GM13976 (cell line): ENCODE data around the gene AGBL1.

Source experiments
- DNase-seq: peaks from one replicate; pipeline ENCODE4 v3.0.0; 2012; ENCODE audit warnings: low spot score
- CTCF ChIP-seq: IDR thresholded peaks from 2 replicates; pipeline ENCODE4 v1.5.1; 2012; ENCODE audit warnings: borderline replicate concordance, mild to moderate bottlenecking; ENCODE audit not compliant: insufficient read depth; ENCODE audit errors: extremely low read depth, missing control alignments, control extremely low read depth
- in situ Hi-C: fragments of 300-500 bp; cut with MboI; formaldehyde crosslinking; loops from one replicate; pipeline ENCODE4 v1.12.0; 2022; ENCODE audit warnings: low sequenced_read_pairs, mixed read lengths, inconsistent platforms; ENCODE audit not compliant: unreplicated experiment

The AGBL1 gene

GRCh38 chr15:86042226-86042625 lies 37.4 kb upstream of the AGBL1 start:
- in situ Hi-C loops, result no loop called here
- TF ChIP-seq CTCF, result no peak
- no peak for DNase-seq

- no peak for DNase-seq
- no peak for TF ChIP-seq CTCF
- in situ Hi-C loops, result no loop called here
Measured at GRCh38 chr15:86044981-86045380, 34.7 kb upstream of the AGBL1 start.

GRCh38 chr15:86054338-86054737 lies 25.3 kb upstream of the AGBL1 start:
- in situ Hi-C loops, result no loop called here
- TF ChIP-seq CTCF, result no peak
- no peak for DNase-seq

GRCh38 chr15:86055688-86056087 lies 24.0 kb upstream of the AGBL1 start:
- no peak for TF ChIP-seq CTCF
- in situ Hi-C loops, result no loop called here
- DNase-seq, result no peak

GRCh38 chr15:86059851-86060250 lies 19.8 kb upstream of the AGBL1 start:
- in situ Hi-C loops, result no loop called here
- DNase-seq, result no peak
- no peak for TF ChIP-seq CTCF

- DNase-seq, result no peak
- in situ Hi-C loops, result no loop called here
- no peak for TF ChIP-seq CTCF
Measured at GRCh38 chr15:86060674-86061073, 19.0 kb upstream of the AGBL1 start.

GRCh38 chr15:86061581-86061980 lies 18.1 kb upstream of the AGBL1 start:
- TF ChIP-seq CTCF, result no peak
- DNase-seq, result no peak
- in situ Hi-C loops, result no loop called here
